ENCODE measurements around the gene COG7.
A peak's percentile ranks its signal among the peaks of the same experiment; 100 is the strongest.
"Not testable (repeated sequence)": the region's sequence is repeated elsewhere in the genome, so short reads cannot be mapped to it uniquely, and the experiment has no call there.

The COG7 gene

DNA sequence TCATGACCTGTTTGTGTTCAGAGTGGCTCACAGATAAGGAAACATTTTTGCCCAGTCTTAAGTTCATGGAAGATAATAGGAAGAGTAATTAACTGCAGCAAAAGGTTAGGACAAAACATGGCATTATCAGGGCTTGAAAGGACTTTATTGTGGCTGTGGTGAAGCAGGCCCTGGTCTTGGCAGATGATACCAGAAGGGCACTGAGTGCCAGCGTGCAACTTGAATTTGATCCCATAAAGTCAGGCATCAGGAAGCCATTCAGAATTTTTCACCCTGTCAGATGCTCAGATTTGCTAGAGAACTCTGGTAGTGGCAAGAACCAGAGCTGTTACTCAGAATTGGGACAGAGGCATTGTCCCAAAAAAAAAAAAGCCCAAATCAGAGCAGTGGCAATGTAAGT lies 11.2 kb upstream of the COG7 start:
- H3K4me2 ChIP-seq (ENCODE audit: low read length), result no peak overlapping the region
- no peak overlapping the region for H2AFZ ChIP-seq (ENCODE audit: low read depth, low read length)
- H3K9ac ChIP-seq (ENCODE audit: low read length), result no peak overlapping the region
- no peak for TF ChIP-seq EZH2phosphoT487 (IDR thresholded peaks at IDR 0.05; ENCODE audit: low read depth)
- TF ChIP-seq, protein P1, sequence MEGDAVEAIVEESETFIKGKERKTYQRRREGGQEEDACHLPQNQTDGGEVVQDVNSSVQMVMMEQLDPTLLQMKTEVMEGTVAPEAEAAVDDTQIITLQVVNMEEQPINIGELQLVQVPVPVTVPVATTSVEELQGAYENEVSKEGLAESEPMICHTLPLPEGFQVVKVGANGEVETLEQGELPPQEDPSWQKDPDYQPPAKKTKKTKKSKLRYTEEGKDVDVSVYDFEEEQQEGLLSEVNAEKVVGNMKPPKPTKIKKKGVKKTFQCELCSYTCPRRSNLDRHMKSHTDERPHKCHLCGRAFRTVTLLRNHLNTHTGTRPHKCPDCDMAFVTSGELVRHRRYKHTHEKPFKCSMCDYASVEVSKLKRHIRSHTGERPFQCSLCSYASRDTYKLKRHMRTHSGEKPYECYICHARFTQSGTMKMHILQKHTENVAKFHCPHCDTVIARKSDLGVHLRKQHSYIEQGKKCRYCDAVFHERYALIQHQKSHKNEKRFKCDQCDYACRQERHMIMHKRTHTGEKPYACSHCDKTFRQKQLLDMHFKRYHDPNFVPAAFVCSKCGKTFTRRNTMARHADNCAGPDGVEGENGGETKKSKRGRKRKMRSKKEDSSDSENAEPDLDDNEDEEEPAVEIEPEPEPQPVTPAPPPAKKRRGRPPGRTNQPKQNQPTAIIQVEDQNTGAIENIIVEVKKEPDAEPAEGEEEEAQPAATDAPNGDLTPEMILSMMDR (IDR thresholded peaks at IDR 0.05; ENCODE audit: low read depth, low read length), result no peak
- no peaks in the 10 kb centered on the region for H3K79me2 ChIP-seq (ENCODE audit: low read length)
- peaks cover 3% of the 10 kb centered on the region; the same call in 1 of the 2 replicates for H4K20me1 ChIP-seq (ENCODE audit: insufficient read depth, low read length)
- H3K36me3 ChIP-seq (replicated peaks; ENCODE audit: low read depth, low read length), result peaks cover 27% of the 10 kb centered on the region
- no peaks in the 10 kb centered on the region for H3K9me3 ChIP-seq (ENCODE audit: insufficient read depth, low read length)
- no peak overlapping the region for H3K27ac ChIP-seq (ENCODE audit: low read length)
- H3K4me3 ChIP-seq (ENCODE audit: low read length), result no peak overlapping the region
- H3K27me3 ChIP-seq (ENCODE audit: low read depth, low read length), result no peaks in the 10 kb centered on the region
- H3K4me1 ChIP-seq (ENCODE audit: low read length), result no peaks in the 10 kb centered on the region

DNA sequence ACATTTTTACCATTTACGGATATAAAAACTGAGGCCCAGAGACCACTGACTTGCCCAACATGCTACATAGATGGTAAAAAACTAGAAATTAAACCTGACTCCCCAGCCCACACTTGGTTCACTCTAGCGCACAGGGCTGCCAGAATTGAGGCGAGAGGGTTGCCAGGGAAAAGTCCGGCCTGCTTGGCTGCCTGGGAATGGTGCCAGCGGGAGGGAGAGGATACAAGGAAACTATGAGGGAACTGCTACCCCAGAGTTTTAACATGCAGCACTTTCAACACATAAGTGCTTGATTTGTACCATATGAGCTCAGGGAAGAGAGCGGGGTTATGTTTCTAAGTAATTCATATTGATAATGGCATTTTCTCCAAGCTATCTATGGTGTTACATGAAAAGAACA lies 10.0 kb upstream of the COG7 start:
- peaks cover 20% of the 10 kb centered on the region for H3K36me3 ChIP-seq (replicated peaks; ENCODE audit: low read depth, low read length)
- not testable (repeated sequence) for H3K4me1 ChIP-seq (ENCODE audit: low read length); H3K27me3 ChIP-seq (ENCODE audit: low read depth, low read length); H4K20me1 ChIP-seq (ENCODE audit: insufficient read depth, low read length); H2AFZ ChIP-seq (ENCODE audit: low read depth, low read length); H3K79me2 ChIP-seq (ENCODE audit: low read length); H3K9ac ChIP-seq (ENCODE audit: low read length); H3K4me3 ChIP-seq (ENCODE audit: low read length); H3K9me3 ChIP-seq (ENCODE audit: insufficient read depth, low read length); H3K27ac ChIP-seq (ENCODE audit: low read length); H3K4me2 ChIP-seq (ENCODE audit: low read length)

DNA sequence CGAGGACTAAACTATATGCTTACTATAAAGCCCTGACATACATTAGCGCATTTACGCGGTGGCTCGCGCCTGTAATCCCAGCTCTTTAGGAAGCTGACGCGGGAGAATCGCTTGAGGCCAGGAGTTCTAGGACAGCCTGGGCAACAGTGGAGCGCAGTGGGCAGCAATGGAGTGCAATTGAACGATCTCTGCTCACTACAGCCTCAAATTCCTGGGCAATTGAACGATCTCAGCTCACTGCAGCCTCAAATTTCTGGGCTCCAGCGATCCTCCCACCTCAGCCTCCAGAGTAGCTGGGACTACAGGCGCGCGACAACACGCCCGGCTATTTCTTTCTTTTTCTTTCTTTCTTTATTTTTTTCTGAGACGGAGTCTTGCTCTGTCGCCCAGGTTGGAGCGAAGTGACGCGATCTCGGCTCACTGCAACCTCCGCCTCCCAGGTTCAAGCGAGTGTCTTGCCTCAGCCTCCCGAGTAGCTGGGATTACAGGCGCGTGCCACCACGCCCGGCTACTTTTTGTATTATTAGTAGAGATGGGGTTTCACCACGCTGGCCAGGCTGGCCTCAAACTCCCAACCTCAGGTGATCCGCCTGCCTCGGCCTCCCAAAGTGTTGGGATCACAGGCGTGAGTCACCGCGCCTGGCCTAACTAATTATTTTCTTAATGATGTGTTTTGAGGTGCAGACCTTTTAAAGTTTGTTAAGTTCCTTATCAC lies 506 bp upstream of the COG7 start:
- peak overlapping the region; percentile 88 for H3K4me3 ChIP-seq (ENCODE audit: low read length)
- peak overlapping the region; percentile 87 for H3K4me2 ChIP-seq (ENCODE audit: low read length)
- no peak overlapping the region for H3K27ac ChIP-seq (ENCODE audit: low read length)
- H3K4me1 ChIP-seq (ENCODE audit: low read length), result peaks cover 7% of the 10 kb centered on the region
- H3K27me3 ChIP-seq (ENCODE audit: low read depth, low read length), result no peaks in the 10 kb centered on the region
- TF ChIP-seq, protein P1 (IDR thresholded peaks at IDR 0.05; ENCODE audit: low read depth, low read length), result no peak
- no peak for TF ChIP-seq EZH2phosphoT487 (IDR thresholded peaks at IDR 0.05; ENCODE audit: low read depth)
- H4K20me1 ChIP-seq (ENCODE audit: insufficient read depth, low read length), result no peaks in the 10 kb centered on the region
- no peaks in the 10 kb centered on the region for H3K9me3 ChIP-seq (ENCODE audit: insufficient read depth, low read length)
- peak overlapping the region; percentile 72; the same call in 1 of the 2 replicates for H2AFZ ChIP-seq (ENCODE audit: low read depth, low read length)
- no peak overlapping the region for H3K9ac ChIP-seq (ENCODE audit: low read length)
- H3K36me3 ChIP-seq (replicated peaks; ENCODE audit: low read depth, low read length), result no peaks in the 10 kb centered on the region
- peaks cover 7% of the 10 kb centered on the region; the same call in 1 of the 2 replicates for H3K79me2 ChIP-seq (ENCODE audit: low read length)

DNA sequence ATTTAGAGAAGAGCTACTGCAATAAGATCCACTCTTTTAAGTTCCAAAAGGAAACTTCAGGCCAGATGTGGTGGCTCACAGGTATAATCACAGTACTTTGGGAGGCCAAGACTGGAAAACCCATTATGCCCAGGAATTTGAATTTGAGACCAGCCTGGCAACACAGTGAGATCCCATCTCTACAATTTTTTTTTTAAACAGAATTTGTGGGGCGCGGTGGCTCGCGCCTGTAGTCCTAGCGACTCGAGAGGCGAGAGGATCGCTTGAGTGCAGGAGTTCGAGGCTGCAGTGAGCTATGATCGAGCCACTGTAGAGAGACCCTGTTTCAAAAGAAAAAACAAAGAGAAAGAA lies 793 bp downstream of the COG7 start:
- no peak overlapping the region for H3K27ac ChIP-seq (ENCODE audit: low read length)
- peak overlapping the region; percentile 87 for H3K4me2 ChIP-seq (ENCODE audit: low read length)
- H2AFZ ChIP-seq (ENCODE audit: low read depth, low read length), result peak overlapping the region; percentile 92; the same call in 1 of the 2 replicates

More for the DNA sequence above, 793 bp downstream of the COG7 start:
- peak overlapping the region; percentile 79 for H3K9ac ChIP-seq (ENCODE audit: low read length)
- H3K4me1 ChIP-seq (ENCODE audit: low read length), result peaks cover 7% of the 10 kb centered on the region
- no peaks in the 10 kb centered on the region for H3K36me3 ChIP-seq (replicated peaks; ENCODE audit: low read depth, low read length)
- peak overlapping the region; percentile 88 for H3K4me3 ChIP-seq (ENCODE audit: low read length)
- TF ChIP-seq, protein P1 (IDR thresholded peaks at IDR 0.05; ENCODE audit: low read depth, low read length), result no peak
- TF ChIP-seq EZH2phosphoT487 (IDR thresholded peaks at IDR 0.05; ENCODE audit: low read depth), result no peak
- H3K79me2 ChIP-seq (ENCODE audit: low read length), result peaks cover 7% of the 10 kb centered on the region; the same call in 1 of the 2 replicates
- H4K20me1 ChIP-seq (ENCODE audit: insufficient read depth, low read length), result no peaks in the 10 kb centered on the region
- H3K27me3 ChIP-seq (ENCODE audit: low read depth, low read length), result no peaks in the 10 kb centered on the region
- no peaks in the 10 kb centered on the region for H3K9me3 ChIP-seq (ENCODE audit: insufficient read depth, low read length)
